Esophagus squamous epithelium (tissue), 4 donors: ENCODE results near the gene ANKRD13C.

Experiments
- CTCF ChIP-seq, 6 experiments: fragments of 450-650 bp in 4 of 6; fragments of 200-600 bp in 2 of 6; sonication (generic) in 2 of 6; IDR thresholded peaks; one replicate each; pipeline ENCODE4 v1.5.1; 2016 to 2019; ENCODE audit warnings: antibody characterized with exemption in 6 of 6, mild to moderate bottlenecking in 4 of 6, moderate library complexity in 4 of 6
- POLR2A ChIP-seq, 4 donors: fragments of 450-650 bp; IDR thresholded peaks; one replicate each; pipeline ENCODE4 v1.6.1; 2017; ENCODE audit warnings: antibody characterized with exemption in 4 of 4, mild to moderate bottlenecking in 4 of 4, moderate library complexity in 3 of 4

DNA sequence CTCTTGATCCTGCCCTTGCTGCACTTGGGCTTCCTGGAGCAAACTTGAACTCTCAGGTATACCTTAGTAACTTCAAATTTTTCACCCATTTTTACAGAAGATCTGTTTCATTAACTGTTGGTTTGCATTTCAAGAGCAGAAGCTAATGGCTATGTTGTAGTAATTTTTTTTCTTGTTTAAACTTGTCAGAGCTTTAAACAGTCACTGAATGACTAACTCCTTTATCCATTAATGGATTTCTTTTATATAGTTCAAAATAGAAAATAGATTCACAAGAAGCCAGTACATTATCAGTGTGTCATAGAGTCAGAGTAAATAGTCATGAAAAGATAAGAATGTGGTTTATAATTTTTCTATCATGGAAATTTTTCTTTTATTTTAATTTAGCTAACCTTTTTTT, 119.8 kb downstream of the ANKRD13C start:
- no peak for TF ChIP-seq CTCF (IDR thresholded peaks at IDR 0.05)
- TF ChIP-seq POLR2A (IDR thresholded peaks at IDR 0.05) = no peak
